ENCODE results near the gene CFAP47.

The CFAP47 gene

DNA sequence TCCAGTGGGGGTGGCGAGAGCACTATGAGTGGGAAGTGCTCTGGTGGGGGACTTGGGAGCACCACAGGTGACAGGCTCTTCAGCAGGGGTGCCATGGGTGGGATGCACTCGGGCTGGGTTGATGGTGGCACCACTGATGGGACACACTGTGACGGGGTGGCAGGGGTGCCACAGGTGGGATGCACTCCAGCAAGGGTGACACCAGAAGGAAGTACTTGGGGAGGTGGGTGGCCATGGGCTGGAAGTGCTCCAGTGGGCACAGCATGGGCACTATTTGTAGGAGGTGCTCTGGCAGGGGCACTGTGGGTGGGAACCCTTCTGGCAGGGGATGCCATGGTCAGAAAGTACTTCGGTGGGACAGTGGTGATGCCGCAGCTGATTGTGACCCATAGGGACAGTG, 346.6 kb downstream of the CFAP47 start:
- DNase-seq, result no peak

DNA sequence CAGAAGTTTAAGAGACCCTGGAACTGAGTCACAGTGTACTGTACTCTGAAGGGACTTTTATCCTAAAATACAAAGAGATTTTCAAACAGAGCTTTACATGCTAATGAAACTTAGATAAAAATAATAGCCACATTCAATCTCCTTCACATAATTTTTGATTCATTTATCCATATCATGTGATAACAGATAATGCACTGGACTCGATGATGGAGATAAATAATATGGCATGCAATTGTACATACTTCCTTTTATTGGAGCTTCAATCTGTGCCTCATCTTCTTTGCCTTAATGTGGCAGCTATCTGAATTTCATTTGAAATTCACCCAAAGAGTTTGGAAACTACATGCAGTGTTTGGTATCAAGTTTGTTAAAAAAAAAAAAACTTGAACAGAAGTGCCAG, 390.6 kb downstream of the CFAP47 start:
- DNase-seq, result no peak

DNA sequence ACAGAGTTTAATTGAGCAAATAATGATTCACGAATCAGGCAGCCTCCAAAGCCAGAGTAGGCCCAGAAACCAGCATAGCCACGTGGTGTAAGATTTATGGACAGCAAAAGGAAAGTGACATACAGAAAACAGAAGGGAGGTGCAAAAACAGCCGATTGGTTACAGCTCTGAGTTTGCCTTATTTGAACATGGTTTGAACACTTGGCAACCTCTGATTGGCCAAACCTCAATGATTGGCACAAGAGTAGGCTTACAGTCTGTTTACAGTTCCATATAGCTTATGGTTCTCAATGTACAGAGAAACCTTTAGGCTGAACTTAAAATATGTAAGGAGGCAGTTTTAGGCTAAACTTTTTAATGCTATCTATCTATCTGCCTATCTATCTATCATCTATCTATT, 394.8 kb downstream of the CFAP47 start:
- no peak for DNase-seq

DNA sequence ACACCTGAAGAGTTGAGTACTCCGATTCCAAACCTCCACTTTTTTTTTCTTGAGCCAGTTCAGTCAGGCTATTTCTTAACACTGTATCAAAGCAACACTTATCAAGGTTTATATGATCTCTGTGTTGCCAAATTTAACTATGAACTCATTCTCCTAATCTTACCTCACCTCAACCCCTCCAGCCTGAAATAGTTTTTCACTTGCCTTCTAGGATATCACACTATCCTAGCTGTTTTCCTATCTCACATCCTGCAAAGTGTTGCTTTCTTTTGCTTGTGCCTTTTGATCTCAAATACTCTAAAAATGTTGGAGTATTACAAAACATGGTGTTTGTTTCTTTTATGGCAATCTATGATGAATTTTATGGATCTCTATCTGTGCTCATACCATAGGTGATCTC, 415.0 kb downstream of the CFAP47 start:
- no peak for DNase-seq

DNA sequence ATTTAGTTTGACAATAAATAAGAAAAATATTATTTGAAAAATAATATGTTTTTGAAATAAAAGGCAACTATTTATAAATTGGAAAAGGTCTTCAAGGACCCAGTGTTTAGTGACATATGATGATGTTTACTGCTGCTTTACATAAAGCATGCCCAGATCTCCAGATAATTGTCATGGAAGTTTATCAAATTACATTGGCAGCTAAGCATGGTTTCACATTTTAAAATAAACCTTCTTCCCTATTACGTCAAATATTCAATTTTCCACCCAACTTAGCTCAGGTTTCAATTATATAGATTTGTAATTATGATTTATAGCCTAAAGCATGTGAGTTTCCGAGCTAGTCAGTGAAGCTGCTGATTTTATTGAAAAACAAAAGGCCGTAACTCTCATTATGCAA, 417.2 kb downstream of the CFAP47 start:
- DNase-seq, result no peak

DNA sequence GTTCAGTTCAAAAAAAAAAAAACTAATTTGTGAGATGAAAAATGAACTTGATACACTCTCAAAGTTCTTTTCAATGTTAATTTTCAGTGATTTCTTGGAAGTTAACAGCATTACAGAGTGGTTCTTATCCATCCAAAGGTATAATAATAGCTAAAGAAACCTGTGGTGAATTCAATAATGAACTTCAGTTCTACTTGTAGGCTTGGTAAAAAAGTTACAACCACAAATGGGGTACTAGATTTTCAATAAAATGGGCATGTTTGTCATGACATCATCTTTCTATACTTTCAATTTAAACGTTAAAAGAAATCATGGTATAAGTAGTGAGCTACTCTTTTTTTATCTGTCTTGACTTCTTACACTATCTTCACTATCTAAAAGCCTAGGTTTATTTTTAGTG, 424.8 kb downstream of the CFAP47 start:
- DNase-seq, result no peak

DNA sequence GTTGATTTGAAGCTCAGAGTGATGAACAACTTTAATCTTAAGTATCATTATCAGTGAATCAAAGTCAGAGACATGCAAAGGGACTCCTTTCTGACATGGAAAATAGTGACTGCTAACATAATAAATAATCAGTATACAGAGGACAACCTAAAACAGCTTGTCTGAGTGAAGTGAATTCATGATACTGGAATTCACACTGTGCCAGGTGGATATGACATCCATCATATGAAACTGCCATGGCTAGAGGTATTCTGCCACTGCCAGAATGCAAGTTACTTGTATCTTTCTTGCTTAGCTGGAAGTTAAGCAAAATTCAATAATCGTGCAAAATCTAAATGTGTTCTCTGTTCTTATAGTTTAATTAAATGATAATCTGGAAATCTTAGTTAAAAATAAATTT, 429.0 kb downstream of the CFAP47 start:
- DNase-seq, result no peak

DNA sequence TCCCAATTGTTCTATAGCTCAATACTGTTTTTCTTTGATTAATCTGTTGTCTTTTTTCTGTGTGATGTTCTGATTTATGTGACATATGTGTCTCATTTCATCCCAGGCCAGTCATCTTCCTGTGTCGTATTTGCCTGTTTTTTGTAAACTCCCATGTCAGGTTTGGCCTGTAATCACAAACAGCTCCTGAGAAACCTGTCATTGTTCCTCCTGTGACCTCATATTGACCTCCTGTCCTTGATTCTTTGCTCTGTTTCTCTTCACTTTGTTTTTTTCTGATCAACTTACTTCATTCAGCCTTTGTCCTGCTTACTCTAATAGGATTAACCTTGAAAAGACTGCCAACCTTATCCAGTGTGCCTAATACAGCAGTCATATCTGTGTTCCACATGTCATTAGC, 438.3 kb downstream of the CFAP47 start:
- no peak for DNase-seq

DNA sequence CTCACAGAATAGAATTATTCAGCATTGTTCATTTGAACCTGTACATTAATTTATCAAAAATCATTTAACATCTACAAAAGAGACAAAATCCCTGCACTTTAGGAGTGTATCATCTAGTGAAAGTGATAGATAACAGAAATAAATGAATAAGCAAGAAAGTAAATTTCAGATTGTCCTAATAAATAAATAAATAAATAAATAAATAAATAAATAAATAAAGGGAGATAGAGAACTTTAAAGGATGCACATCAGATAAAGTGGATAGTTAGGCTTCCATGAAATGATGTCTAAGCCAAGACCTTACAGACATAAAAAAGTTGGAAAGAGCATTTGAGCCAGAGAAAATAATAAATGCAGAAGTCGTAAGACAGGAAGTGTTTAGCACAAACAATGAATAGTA, 444.7 kb downstream of the CFAP47 start:
- DNase-seq, result no peak

DNA sequence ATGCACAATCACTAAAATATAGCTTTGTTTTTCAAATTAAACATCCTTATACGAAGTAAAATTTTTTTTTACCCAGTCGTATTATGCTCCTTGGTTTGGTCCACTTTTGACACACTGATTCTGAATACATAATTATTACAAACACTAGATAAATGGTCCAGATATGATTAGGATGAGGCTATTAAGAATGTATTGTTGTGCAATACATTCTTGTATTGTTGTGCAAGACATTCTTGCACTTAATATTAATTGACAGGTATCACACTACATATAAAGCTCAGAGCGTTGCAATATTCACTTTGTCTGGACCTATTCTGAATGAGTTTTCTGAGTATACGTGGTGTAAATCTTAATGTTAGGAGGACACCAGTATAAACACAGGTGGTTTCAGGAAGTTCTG, 464.0 kb downstream of the CFAP47 start:
- DNase-seq, result no peak

DNA sequence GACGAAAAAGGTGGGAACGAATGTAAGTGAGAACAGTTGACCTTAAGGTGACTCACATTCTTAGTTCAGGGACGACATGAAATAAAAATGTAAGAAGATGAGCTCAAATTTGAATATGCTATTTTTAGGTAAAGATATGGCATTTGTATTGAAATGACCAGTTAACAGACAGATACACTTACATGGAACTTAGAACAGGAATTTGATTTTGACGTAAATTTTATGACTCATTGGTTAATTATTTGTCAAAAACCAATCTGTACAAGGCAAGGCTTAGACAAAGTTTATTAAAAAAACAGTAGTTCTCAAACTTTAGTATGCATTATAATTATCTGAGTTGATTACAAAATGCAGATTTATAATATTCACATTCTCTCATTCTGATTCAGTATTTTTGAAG, 469.4 kb downstream of the CFAP47 start:
- no peak for DNase-seq

DNA sequence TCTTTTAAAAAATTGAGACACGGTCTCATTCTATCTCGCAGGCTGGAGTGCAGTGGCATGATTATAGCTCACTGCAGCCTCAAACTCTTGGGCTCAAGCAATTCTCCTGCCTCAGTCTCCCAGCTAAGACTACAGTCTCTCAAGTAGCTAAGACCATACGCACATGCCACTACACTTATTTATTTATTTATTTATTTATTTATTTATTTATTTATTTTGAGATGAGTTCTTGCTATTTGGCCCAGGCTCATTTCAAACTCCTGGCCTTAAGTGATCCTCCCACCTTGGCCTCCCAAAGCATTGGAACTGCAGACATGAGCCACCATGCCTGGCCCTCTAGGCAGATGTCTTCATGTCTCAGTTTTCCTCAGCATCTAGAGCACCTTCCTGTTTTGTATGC, 482.2 kb downstream of the CFAP47 start:
- DNase-seq, result no peak

DNA sequence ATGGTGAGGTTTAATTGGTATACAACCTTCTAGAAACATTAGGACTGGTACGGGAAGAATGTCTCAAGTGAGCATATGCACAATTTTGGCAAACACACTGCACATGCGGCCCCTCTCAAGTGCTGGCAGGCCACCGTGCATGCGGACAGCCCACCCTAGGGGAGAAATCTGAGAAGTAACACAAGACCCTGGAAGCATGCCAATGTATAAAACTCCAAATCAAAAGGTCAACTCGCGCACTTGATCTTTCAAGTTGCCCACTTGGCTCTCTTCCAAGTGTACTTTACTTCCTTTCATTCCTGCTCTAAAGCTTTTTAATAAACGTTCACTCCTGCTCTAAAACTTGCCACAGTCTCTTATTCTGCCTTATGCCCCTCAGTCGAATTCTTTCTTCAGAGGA, 488.3 kb downstream of the CFAP47 start:
- no peak for DNase-seq

DNA sequence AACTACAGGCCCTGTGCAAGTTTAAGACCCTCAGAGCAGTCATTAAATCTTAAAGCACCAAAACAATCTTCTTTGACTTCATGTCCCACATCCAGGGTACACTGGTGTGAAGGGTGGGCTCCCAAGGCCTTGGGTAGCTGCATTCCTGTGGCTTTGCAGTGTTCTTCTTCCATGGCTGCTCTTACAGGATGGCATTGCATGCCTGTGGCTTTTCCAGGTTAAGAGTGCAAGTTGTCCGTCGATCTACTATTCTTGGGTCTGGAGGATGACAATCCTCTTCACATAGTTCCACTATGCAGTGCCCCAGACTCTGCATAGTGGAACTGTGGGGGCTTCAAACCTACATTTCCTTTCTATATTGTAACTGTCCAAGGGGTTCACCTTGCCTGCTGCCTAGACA, 494.5 kb downstream of the CFAP47 start:
- DNase-seq, result no peak

DNA sequence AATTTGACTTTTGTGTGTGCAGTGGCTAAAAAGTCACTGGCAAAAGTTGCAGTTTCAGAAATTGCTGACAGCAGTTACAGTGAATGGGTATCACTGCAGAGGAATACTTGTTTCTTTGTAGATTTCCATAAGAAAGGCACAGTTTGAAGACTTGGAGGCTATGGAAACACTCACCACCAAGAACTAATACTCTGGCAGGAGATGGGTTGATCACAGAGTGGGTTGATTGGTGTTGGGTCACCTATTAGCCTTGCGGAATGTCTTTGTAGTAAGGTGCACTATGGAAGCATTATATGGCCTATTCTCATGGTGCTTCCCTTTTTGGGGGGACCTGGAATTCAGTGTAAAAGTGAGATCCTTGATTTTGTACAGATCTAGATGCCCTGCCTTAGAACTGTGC, 502.8 kb downstream of the CFAP47 start:
- no peak for DNase-seq

DNA sequence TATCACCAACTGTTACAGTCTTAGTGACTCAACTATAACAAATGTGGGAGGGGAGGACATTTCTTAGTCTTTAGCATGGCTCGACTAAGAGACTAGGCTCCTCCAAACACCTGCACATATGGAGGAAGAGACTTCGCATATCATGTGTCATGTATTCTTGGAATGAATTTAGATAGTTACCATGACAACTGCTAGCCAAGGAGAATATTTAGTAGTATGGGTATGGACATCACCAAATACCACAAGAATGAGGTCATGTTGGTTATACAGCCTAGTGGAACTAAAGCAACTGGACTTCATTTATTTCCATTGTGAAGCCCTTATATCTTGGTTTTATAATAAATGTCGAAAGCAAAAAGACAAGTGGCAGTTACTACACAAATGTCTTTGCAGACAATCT, 512.3 kb downstream of the CFAP47 start:
- no peak for DNase-seq

DNA sequence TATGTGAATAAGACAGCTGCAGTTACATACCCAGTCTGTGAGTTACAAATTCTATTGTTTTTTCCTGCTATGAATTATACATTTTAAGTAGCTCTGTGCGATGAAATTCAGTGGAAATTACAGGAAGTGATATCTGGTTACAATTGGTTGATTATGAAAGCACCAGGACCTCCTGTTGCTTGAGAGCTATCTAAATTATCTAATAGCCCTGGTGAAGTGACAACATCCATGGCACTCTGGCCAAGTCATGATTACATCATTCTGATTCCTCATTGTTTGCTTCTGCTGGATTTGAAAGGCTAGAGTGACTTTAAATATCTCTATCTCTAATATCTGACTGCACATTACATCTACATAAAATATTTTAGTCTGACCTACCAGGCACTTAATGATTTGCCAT, 515.0 kb downstream of the CFAP47 start:
- no peak for DNase-seq

Measured in left hindlimb (tissue), 1 donor.